ENCODE measurements around the gene ZNF730.
"Not testable (repeated sequence)": the region's sequence is repeated elsewhere in the genome, so short reads cannot be mapped to it uniquely, and the experiment has no call there.

The ZNF730 gene

DNA sequence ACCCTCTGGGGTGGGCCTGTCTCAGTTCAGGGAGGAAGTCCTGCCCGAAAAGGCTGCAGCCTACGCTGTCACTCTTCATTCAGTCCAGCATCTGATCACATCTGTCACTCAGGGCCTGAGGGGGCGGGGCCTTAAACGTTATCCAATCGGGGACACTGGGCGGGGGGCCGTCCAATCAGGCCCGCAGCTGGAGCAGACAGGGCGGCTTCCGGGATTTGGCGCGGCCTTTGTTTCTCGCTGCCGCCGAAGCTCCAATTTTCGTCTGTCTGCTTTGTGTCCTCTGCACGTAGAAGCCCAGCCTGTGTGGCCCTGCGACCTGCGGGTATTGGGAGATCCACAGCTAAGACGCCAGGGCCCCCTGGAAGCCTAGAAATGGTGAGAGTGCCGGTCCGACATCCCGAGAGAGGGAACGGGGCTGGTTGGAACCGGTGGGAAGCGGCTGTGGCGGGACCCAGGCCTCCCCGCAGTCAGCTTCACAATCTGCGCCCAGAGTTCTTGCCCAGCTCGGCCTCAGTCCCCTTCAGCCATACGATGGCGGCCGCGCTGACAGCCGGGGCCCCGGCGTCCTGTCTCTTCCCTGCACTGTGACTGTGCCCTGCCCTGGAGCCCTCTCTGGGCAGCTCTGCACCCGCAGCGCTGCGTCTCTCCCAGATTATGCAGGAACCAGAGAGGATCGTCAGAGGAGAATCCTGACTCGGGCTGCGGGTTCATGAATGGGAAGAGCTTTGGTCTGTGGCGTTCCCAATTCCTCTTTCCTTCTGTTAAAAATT is at the start of gene ZNF730:
Gene ZNF730 (plus strand): TSS at position 224 of the 770 bp plus-strand sequence. CDS start 149 bp downstream, at position 373.
- DNase-seq (ENCODE audit: low read depth, low spot score): no peak

- no peak for DNase-seq (ENCODE audit: low read depth, low spot score)
These were observed 46.3 kb upstream of the ZNF730 start for GRCh38 chr19:23070353-23071146.

GRCh38 chr19:23071147-23071511 is 45.7 kb upstream of the ZNF730 start:
- no peak for DNase-seq (ENCODE audit: low read depth, low spot score)

- no peak for DNase-seq (ENCODE audit: low read depth, low spot score)
These were observed 41.6 kb upstream of the ZNF730 start for GRCh38 chr19:23075031-23075733.

GRCh38 chr19:23077776-23078175 is 39.0 kb upstream of the ZNF730 start:
- DNase-seq (ENCODE audit: low read depth, low spot score): not testable (repeated sequence)

DNA sequence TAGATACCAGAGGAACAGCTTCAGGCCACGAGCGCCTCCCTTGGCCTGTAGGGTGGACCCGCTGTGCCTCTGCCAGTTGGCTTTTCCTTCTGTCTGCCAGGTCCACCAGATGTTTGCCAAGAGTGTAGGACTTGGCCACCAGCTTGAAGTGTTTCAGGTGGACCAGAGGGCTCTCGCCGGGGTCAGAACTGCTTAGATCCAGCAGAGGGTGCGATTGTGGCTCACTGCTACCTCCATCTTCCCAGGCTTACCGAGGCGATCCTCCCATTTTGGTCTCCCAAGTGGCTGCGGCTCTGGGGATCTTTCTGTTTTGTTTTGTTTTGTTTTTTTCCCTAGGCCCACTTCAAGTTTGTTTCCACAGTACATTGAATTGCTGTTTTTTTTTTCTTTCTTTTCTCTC is 23.0 kb upstream of the ZNF730 start:
- no peak for DNase-seq (ENCODE audit: low read depth, low spot score)

DNA sequence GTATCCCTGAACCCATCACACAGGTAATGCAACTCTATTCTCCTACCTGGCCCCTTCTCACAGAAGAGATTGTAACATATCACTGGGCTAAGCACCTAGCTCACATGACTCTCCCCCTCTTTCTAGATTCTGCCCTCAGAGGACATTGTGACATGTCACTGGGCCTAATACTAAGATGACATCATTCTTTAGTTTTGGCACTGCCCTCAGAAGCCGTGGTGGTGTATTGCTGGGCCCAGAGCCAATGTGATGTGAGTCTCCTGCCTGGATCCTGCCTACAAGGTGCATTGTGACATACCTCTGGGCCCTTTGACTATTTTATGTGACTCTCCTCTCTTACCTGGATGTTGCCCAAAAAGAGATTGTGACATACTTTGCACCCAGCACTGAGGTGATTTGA is 21.4 kb upstream of the ZNF730 start:
- no peak for DNase-seq (ENCODE audit: low read depth, low spot score)

- no peak for DNase-seq (ENCODE audit: low read depth, low spot score)
These were observed 18.5 kb upstream of the ZNF730 start for GRCh38 chr19:23098286-23098685.

DNA sequence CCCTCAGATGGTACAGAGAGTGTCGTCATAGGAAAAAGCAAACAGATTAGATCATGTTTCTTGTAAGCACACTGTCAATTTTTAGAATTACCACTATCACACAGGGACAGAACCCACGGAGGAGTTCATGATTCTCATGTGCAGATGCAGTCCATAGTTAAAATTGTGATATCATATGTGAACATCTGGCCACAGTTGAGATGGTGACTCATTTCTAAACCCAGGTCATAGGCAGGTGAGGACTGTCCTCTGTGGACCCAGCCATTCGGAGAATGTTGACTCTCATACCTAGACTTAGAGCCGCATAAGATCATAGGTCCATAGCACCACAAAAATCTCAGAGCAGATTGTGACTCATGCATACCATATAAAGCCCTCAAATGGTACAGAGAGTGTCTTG is 17.8 kb upstream of the ZNF730 start:
- DNase-seq (ENCODE audit: low read depth, low spot score): no peak

DNA sequence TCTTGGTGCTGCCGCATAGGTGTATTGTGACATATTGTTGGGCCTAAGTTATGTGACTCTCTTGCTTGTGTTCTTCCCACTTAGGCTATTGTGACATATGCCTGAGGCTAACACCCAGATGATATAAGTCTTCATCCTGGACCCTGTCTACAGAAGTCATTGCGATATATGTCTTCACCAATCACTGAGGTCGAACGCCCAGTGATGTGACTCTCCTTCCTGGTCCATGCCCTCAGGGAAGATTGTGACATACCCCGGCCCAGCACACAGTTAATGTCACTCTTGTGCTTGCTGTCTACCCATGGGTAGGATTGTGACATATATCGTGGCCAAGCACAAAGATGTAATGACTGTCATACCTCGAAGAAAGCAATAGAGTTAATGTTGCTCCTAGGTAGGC is 16.9 kb upstream of the ZNF730 start:
- DNase-seq (ENCODE audit: low read depth, low spot score): no peak

GRCh38 chr19:23101241-23101640 is 15.6 kb upstream of the ZNF730 start:
- no peak for DNase-seq (ENCODE audit: low read depth, low spot score)

DNA sequence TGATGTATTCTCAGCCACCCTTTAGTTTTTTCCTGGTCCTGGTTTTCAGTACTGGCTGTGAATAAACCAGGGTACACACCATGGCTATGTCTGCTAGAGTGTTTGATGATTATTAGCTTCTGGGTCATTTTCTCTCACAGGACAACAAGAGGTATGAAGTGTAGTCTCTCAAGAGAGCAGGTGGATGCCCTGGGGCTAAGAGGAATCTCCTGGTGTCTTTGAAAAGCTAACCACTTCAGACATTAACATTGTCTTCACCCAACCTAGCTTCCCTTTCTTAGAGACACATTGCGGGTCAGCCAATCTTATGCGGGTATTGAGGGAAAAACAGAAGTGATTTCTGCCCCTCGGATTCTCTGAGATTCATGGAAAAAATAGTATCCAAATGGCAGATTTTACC is 1.6 kb downstream of the ZNF730 start:
- DNase-seq (ENCODE audit: low read depth, low spot score): no peak

DNA sequence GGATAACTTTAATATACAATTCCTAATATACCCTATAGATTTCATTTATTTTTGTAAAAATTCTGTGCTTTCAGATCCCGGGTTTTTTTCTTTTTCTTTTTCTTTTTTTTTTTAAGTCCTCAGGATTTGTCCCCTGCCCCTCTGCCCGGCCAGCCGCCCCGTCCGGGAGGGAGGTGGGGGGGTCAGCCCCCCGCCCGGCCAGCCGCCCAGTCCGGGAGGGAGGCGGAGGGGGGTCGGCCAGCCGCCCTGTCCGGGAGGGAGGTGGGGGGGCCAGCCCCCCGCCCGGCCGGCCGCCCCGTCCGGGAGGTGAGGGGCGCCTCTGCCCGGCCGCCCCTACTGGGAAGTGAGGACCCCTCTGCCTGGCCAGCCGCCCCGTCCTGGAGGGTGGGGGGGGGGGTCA is 17.4 kb downstream of the ZNF730 start:
- not testable (repeated sequence) for DNase-seq (ENCODE audit: low read depth, low spot score)

DNA sequence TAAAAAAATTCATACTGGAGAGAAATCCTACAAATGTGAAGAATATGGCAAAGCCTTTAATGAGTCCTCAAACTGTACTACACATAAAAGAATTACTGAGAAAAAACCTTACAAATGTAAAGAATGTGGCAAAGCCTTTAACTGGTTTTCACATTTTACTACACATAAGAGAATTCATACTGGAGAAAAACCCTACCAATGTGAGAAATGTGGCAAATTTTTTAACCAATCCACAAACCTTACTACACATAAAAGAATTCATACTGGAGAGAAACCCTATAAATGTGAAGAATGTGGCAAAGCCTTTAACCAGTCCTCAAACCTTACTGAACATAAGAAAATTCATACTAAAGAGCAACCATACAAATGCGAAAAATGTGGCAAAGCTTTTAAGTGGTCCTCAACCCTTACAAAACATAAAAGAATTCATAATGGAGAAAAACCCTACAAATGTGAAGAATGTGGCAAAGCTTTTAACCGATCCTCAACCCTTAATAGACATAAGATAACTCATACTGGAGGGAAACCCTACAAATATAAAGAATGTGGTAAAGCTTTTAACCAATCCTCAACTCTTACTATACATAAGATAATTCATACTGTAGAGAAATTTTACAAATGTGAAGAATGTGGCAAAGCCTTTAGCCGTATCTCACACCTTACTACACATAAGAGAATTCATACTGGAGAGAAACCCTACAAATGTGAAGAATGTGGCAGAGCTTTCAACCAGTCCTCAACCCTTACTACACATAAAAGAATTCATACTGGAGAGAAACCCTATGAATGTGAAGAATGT is 29.0 kb downstream of the ZNF730 start:
- no peak for DNase-seq (ENCODE audit: low read depth, low spot score)

DNA sequence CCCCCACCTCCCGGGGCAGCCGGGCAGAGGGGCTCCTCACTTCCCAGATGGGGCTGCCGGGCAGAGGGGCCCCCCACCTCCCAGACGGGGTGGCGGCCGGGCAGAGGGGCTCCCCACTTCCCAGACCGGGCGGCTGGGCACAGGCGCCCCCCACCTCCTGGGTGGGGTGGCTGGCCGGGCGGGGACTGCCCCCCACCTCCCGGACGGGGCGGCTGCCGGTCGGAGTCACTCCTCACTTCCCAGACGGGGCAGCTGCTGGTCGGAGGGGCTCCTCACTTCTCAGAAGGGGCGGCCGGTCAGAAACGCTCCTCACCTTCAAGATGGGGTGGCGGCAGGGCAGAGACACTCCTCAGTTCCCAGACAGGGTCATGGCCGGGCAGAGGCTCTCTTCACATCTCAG is 43.9 kb downstream of the ZNF730 start:
- no peak for DNase-seq (ENCODE audit: low read depth, low spot score)

DNA sequence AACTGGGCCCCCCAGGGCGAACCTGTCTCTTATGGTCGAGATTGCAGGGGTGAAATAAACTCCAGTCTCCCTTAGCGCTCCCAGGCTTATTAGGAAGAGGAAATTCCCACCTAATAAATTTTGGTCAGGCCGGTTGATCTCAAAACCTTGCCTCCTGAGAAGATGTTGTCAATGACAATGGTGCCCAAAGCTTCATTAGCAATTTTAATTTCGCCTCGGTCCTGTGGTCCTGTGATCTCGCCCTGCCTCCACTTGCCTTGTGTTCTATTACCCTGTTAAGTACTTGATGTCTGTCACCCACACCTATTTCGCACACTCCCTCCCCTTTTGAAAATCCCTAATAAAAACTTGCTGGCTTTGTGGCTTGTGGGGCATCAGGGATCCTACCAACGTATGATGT is 51.5 kb downstream of the ZNF730 start:
- DNase-seq (ENCODE audit: low read depth, low spot score): not testable (repeated sequence)

GRCh38 chr19:23183251-23183650 is 66.4 kb downstream of the ZNF730 start:
- no peak for DNase-seq (ENCODE audit: low read depth, low spot score)

DNA sequence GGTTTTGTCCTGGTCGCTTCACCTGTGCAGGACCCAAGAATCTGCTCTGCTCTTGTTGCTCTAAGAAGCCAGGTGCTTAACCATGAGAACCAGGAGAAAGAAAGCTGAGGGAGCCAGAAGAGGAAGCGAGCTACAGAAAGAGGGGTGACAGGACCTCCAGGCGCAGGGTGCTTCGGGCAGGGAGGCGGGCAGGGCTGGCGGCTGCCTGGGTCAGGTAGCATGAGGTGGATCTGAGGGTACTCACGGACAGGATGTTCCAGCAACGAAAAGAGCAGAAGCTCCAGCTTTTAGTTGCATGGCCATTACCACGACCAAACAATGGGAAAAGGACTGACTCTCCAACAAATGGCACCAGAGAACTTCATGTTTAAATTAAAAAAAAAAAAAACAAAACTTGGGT is 73.5 kb downstream of the ZNF730 start:
- DNase-seq (ENCODE audit: low read depth, low spot score): no peak
